Stimulated activated CD8-positive, alpha-beta memory T cell treated with anti-CD3 and anti-CD28 coated beads, Interleukin-4, amount 100 ng/mL, for 48 hours (primary cell): ENCODE measurements around the gene ZKSCAN8.

Experiments used
- DNase-seq: peaks from one replicate; pipeline ENCODE4 v3.0.0-alpha.2; 2020

ZKSCAN8 gene

DNA sequence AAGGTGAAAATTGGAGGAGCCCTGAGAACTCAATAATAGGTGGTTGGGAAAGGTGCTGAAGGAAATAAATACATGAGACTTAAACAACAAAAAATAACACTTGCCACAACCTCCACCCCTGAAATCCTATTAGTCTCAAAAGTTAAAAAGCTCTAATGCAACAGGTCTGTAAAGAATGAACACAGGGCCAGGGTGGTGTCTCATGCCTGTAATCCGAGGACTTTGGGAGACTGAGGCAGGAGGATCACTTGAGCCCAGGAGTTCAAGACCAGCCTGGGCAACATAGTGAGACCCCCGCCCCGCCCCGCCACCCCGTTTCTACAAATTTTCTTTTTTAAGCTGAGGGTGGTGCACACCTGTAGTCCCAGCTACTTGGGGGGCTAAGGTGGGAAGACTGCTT, 1.1 kb upstream of the ZKSCAN8 start:
- DNase-seq: no peak

DNA sequence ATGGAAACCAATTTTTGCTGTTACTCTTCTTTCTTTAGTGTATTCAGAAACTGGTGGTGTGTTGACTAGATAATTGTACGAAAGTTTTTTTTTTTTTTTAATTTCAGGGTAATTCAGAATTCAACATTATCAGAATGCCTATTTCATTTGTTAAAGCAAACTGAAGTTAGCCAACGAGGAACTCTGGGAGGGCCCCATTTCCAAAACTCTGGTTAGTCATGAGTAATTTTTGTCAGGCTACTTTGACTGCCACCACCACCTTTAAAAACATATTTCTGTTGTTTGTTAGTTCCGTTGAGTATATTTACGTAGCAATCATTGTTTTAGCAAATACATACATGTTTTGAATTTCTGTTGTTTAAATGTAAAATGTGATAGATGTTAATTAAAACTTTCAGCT, 763 bp downstream of the ZKSCAN8 start:
- no peak for DNase-seq

GRCh38 chr6:28145231-28145630, 3.5 kb downstream of the ZKSCAN8 start:
- no peak for DNase-seq

GRCh38 chr6:28152531-28152930, 10.8 kb downstream of the ZKSCAN8 start:
- no peak for DNase-seq

DNA sequence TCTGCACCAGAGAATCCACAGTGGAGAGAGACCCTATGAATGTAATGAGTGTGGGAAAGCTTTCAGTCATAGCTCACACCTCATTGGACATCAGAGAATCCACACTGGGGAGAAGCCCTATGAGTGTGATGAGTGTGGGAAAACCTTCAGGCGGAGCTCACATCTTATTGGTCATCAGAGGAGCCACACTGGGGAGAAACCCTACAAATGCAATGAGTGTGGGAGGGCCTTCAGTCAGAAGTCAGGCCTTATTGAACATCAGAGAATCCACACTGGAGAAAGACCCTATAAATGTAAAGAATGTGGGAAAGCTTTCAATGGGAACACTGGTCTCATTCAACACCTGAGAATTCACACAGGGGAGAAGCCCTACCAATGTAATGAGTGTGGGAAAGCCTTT, 11.9 kb downstream of the ZKSCAN8 start:
- DNase-seq: no peak

- DNase-seq: no peak
Observed at GRCh38 chr6:28154357-28154756, 12.7 kb downstream of the ZKSCAN8 start.

DNA sequence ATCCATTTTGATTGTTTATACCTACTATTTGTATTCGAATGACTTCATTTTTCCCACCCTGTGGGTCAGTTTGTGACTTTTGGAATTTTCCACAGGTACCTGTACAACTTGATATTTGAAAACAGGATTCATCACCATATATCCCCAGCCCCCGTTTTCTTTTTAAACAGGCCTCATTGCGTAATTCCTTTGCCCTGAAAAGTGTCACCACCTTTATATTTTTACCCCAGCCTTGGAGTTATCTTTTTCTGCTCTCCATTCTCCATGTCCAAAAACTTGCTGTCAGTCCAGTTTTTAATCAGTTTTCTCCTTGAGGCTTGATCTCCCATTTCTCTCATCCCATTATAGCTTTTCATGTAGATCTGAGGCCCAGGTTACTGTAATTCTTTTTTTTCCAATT, 16.6 kb downstream of the ZKSCAN8 start:
- DNase-seq: no peak

DNA sequence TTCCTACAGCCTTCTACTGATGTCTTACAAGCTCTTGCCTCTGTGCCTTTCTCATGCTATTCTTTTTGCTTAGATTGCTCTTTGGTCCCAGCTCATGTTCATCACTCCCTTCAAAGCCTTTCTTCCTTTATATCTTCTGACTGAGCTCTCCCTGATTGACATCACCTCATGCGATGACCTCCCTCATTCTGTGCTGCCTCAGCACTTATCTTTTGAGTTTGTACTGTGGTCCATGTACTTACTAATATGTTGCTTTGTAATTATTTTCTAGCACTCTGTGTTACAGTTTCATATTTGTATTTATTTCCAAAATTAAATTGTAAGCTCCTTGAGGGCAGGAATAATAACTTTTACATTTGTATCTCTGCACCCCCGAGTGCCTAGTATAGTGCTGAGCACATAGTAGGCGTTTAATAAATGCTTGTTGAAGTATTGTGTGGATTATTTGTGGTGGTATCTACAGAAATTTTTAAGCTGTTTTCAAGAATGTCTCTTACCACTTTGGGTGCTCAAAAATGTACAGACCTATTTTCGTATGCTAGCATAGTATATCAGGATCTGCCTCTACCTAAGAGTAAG, 17.4 kb downstream of the ZKSCAN8 start:
- no peak for DNase-seq

GRCh38 chr6:28160233-28160632, 18.6 kb downstream of the ZKSCAN8 start:
- DNase-seq: no peak

DNA sequence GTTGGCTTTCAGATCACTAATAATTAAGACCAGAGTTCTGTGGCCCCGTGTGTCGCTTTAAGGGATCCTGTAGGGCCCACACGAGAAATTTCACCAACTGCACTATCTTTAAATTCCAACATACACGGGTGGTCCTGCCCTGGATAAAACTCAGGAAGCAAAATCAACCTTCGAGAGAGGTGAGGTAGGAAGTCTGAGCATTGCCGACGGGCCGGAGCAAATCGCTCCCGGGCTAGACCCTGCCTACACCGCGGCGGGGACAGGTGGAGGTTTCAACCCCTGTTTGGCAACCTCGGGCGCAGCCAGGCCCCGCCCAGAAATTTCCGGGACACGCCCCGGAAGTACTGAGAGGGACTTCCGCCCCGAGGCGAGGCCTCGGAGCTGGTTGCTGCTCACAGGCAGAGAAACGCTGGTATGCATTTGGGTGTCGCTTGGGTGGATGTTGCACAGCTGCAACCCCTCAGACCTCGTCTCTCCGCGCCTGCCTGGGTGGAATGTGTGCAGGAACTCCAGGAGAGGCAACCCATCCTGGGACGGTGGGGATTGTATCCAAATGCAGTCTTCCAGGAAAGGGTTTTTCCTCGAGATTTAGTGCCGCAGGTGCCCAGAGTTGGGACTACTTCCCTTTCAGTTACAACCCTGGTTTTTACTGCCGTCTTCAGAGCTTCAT, 19.9 kb downstream of the ZKSCAN8 start:
- peak; percentile 92 for DNase-seq

DNA sequence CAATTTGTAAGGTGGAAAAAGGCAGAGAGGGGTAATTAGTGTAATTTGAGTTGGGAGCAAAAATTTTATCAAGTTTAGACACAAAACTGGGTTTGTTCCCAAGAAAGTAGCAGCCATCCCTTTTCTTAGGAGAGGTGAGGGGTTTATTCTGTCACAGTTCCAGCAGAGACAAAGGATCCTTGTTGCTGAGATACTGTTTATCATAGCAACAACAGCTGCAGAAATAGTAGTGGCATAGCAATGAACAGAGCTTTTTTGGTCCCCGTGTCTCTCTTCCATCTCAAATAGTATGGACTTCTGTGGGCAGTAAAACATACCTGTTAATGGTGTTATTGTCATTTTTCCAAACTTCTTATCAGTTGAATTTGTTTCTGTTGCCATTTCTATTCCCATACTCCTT, 23.9 kb downstream of the ZKSCAN8 start:
- DNase-seq: no peak

DNA sequence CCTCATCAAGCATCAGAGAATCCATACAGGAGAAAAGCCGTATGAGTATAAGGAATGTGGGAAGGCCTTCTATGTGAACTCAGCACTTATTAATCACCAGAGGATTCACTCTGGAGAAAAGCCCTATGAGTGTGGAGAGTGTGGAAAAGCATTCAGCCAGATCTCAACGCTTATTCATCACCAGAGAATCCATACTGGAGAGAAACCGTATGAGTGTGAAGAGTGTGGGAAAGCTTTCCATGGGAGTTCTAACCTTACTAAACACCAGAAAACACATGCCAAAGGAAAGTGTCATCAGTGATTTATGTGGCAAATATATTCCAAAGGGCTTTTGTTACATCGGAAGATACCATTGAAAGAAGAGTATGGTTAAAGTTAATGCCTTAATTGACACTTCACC, 25.4 kb downstream of the ZKSCAN8 start:
- DNase-seq: no peak

DNA sequence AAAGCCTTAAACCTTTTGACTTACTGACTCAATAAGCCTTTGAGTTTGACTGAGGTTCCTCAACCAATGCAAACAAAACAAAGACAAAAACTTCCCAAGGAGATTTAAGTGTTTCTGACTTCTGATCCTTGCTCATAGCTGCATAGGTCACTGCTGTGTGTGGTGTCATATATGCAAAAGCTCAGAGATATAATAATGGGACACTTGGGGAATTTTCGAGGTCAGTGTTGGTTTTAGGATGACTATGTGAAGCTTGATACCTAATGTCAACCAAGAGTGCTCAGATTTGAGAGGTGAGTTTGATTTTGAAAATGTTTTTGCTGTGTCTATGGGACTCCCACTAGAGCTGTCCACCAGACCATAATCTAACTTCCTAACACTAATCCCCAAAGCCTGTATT, 26.2 kb downstream of the ZKSCAN8 start:
- no peak for DNase-seq

DNA sequence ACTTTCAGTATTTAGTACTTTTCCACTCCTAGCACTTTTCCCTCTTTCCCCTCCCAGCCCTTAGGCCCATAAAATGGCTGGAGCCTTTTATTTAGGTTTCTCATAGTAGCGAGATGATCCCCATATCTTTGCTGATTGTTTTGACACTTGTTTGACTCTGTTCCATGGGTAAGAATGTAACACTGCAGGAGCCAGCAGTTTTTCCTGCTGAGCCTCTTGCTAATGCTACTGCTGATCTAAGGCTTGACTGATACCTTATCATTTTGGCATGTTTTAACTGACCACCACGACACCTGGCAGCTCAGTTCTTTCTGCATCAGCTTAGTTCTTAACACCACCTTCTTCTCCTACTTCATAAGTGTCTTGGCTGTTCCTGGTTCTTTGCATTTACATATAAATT, 29.6 kb downstream of the ZKSCAN8 start:
- DNase-seq: no peak

- DNase-seq: no peak
Observed at GRCh38 chr6:28172006-28172405, 30.3 kb downstream of the ZKSCAN8 start.

DNA sequence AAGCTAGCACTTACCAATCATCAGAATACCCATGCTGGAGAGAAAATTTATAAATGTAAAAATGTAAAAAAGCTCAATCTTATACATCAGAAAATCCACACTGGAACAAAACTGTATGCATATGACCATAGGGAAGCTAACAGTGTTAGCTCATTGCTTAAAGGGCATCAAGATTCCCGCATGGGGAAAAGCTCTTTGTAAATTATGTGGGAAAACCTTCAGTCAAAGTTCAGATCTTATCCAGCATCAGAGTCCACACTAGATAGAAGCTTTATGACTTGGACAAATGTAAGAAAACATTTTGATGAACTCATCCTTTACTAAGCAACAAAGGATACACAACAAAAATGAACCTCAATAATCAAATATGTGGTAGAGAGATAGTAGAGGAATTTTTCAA, 34.7 kb downstream of the ZKSCAN8 start:
- DNase-seq: no peak

DNA sequence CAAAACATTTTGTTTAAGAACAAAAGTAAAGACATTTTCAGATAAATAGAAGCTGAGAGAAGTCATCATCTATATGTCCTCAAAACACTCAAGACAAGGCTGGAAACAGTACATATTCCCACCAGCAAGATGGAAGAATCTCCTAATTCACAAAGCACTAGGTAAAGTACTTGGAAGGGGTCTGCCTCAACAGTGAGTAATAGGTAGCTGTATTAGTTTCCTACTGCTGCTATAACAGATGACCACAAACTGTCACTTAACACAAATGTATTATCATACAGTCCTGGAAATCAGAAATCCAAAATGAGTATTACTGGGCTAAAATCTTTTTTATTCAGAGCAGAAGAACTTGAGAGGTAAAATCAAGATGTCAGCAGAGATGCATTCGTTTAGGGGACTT, 40.6 kb downstream of the ZKSCAN8 start:
- DNase-seq: no peak

GRCh38 chr6:28188111-28188979, 46.7 kb downstream of the ZKSCAN8 start:
- no peak for DNase-seq

DNA sequence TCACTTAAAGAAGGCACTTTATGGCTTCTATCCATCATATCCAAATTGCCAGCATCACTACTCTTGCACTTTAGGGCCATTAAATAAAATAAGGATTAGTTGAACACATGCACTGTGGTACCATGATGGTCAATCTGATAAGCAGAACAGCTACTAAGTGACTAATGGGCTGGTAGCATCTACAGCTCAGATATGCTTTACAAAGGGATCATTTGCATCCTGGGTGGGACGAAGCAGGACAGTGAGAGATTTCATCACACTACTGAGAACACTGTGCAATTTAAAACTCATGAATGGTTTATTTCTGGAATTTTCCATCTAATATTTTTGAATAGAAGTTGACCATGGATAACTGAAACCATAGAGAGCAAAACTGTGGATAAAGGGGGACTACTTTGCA, 58.3 kb downstream of the ZKSCAN8 start:
- no peak for DNase-seq

DNA sequence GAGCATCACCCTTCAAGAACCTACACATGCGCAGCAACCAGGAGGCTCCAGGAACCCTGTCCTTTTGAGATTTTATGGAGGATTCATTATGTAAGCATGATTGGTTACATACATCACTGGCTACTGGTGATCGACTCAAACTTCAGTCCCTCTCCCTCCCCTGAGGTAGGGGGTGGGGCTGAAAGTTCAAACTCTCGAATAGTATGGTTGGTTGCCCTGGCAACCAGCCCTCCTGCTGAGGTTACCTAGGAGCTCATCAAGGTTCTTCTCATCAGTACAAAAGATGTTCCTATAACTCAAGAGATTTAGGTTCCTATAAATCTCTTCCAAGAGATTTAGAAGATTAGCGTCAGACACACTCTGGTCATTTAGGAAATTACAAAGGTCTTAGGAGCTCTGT, 61.5 kb downstream of the ZKSCAN8 start:
- DNase-seq: no peak

- no peak for DNase-seq
Observed at GRCh38 chr6:28205879-28206278, 64.2 kb downstream of the ZKSCAN8 start.

DNA sequence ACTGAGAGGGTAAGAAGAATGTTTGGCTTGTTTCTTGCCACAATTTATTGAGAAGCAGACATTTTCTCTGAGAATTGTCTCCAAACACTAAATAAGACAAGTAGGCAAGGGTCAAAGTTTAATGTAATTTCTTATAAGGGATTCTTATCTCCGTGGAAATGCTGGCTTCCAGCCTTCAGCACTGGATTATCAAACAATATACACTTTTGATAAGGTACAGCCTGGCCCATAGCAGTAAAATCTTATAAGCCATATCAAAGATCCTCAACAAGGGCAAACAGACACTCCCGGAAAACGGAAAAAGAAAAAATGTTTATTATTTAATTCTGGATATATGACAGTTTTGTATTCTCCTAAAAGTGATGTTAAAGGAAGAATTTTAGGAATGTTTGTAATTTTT, 64.8 kb downstream of the ZKSCAN8 start:
- DNase-seq: no peak

DNA sequence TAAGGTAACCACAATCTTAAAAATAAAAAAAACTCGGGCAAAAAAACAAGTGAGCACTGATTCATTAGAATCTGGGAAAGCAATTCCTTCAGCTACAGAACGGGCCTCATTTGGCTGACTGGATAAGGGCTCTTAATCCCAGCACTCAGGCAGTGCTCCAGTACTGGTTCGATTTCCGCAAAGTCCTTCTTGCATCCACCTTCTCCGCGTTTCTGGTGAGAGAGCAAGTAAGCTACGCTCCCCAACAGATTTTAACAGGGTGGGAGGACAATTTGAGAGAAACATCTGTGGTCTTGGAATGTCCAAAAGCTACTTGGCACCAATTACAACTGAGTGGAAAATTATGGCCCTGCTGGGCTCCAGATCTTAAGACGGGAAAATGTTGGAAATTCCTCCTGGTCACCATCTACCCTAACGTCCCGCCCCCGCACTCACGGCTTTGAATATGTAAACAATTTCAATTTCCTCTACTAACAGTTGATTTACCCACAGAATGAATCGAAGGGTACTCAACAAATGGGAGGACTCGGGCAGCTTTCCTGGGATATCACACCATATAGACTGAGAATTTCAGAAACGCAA, 65.3 kb downstream of the ZKSCAN8 start:
- DNase-seq: no peak
